HG03095 (cell line): ENCODE data around the gene TMC7.

Experiments
- ATAC-seq: cut with Tn5 transposase; IDR thresholded peaks from one replicate; pipeline ENCODE4 v1.9.1; 2021; ENCODE audit warnings: moderate library complexity; ENCODE audit not compliant: unreplicated experiment

TMC7 gene

GRCh38 chr16:19021747-19022146 is 38.0 kb downstream of the TMC7 start:
- ATAC-seq: no peak

- no peak for ATAC-seq
Observed at GRCh38 chr16:19027416-19027815, 43.7 kb downstream of the TMC7 start.

- ATAC-seq: no peak
Observed at GRCh38 chr16:19029980-19030379, 46.2 kb downstream of the TMC7 start.

GRCh38 chr16:19031738-19032137 is 48.0 kb downstream of the TMC7 start:
- no peak for ATAC-seq

- no peak for ATAC-seq
Observed at GRCh38 chr16:19033761-19034160, 50.0 kb downstream of the TMC7 start.

GRCh38 chr16:19040400-19040799 is 56.7 kb downstream of the TMC7 start:
- ATAC-seq: no peak

GRCh38 chr16:19044769-19045168 is 61.0 kb downstream of the TMC7 start:
- ATAC-seq: no peak

- no peak for ATAC-seq
Observed at GRCh38 chr16:19046062-19046461, 62.3 kb downstream of the TMC7 start.

- ATAC-seq: no peak
Observed at GRCh38 chr16:19062706-19063105, 79.0 kb downstream of the TMC7 start.

GRCh38 chr16:19066988-19067348 is 83.2 kb downstream of the TMC7 start:
- ATAC-seq: no peak

- peak; percentile 87 for ATAC-seq
Observed at GRCh38 chr16:19067349-19068236, 83.9 kb downstream of the TMC7 start, which contains the start of gene COQ7. COQ7 (plus strand) TSS chr16:19067614; CDS start chr16:19067665, 51 bp downstream.

- no peak for ATAC-seq
Observed at GRCh38 chr16:19068237-19068815, 84.6 kb downstream of the TMC7 start.

GRCh38 chr16:19071811-19072777 is 88.4 kb downstream of the TMC7 start:
- ATAC-seq: no peak

GRCh38 chr16:19073344-19073743 is 89.6 kb downstream of the TMC7 start:
- ATAC-seq: no peak

- no peak for ATAC-seq
Observed at GRCh38 chr16:19073863-19074262, 90.1 kb downstream of the TMC7 start.

- ATAC-seq: no peak
Observed at GRCh38 chr16:19075511-19075910, 91.8 kb downstream of the TMC7 start.

- ATAC-seq: no peak
Observed at GRCh38 chr16:19077879-19078278, 94.1 kb downstream of the TMC7 start.

GRCh38 chr16:19083670-19084069 is 99.9 kb downstream of the TMC7 start:
- no peak for ATAC-seq

GRCh38 chr16:19084139-19084538 is 100.4 kb downstream of the TMC7 start:
- no peak for ATAC-seq

GRCh38 chr16:19084879-19085278 is 101.1 kb downstream of the TMC7 start:
- no peak for ATAC-seq

- no peak for ATAC-seq
Observed at GRCh38 chr16:19085679-19086200, 102.0 kb downstream of the TMC7 start.
